ENCODE data around the gene PGAP3.

The PGAP3 gene

GRCh38 chr17:39647256-39647655 lies 40.6 kb downstream of the PGAP3 start:
- H3K4me3 Mint-ChIP-seq: no peak overlapping the region
- peaks cover 71% of the 10 kb centered on the region for H3K4me1 Mint-ChIP-seq
- H3K36me3 Mint-ChIP-seq (ENCODE audit: low read depth): peaks cover 4% of the 10 kb centered on the region
- no peak for DNase-seq
- no peak overlapping the region for H3K27ac Mint-ChIP-seq
- TF ChIP-seq CTCF (IDR thresholded peaks at IDR 0.05): no peak
- H3K9me3 Mint-ChIP-seq: no peaks in the 10 kb centered on the region
- peaks cover 7% of the 10 kb centered on the region for H3K27me3 Mint-ChIP-seq (ENCODE audit: low read depth, poor library complexity)

GRCh38 chr17:39643271-39643670 lies 44.6 kb downstream of the PGAP3 start:
- no peak for TF ChIP-seq CTCF (IDR thresholded peaks at IDR 0.05)
- H3K27me3 Mint-ChIP-seq (ENCODE audit: low read depth, poor library complexity): peaks cover 4% of the 10 kb centered on the region

GRCh38 chr17:39642291-39643074 lies 45.4 kb downstream of the PGAP3 start:
- DNase-seq: no peak
- no peak for TF ChIP-seq CTCF (IDR thresholded peaks at IDR 0.05)
- no peaks in the 10 kb centered on the region for H3K36me3 Mint-ChIP-seq (ENCODE audit: low read depth)
- no peak overlapping the region for H3K4me3 Mint-ChIP-seq
- H3K27me3 Mint-ChIP-seq (ENCODE audit: low read depth, poor library complexity): peaks cover 4% of the 10 kb centered on the region
- no peak overlapping the region for H3K27ac Mint-ChIP-seq
- H3K9me3 Mint-ChIP-seq: no peaks in the 10 kb centered on the region
- H3K4me1 Mint-ChIP-seq: peaks cover 82% of the 10 kb centered on the region

More at GRCh38 chr17:39643271-39643670, 44.6 kb downstream of the PGAP3 start:
- Mint-ChIP-seq H3K27ac (no peak overlapping the region), H3K4me1 (peaks cover 74% of the 10 kb centered on the region), H3K4me3 (no peak overlapping the region), H3K9me3 (no peaks in the 10 kb centered on the region), H3K36me3 (ENCODE audit: low read depth) (no peaks in the 10 kb centered on the region)
- no peak for DNase-seq

- no peak for DNase-seq
- peaks cover 83% of the 10 kb centered on the region for H3K4me1 Mint-ChIP-seq
- no peaks in the 10 kb centered on the region for H3K36me3 Mint-ChIP-seq (ENCODE audit: low read depth)
- no peak for TF ChIP-seq CTCF (IDR thresholded peaks at IDR 0.05)
- no peak overlapping the region for H3K4me3 Mint-ChIP-seq
- H3K27ac Mint-ChIP-seq: no peak overlapping the region
- no peaks in the 10 kb centered on the region for H3K9me3 Mint-ChIP-seq
- H3K27me3 Mint-ChIP-seq (ENCODE audit: low read depth, poor library complexity): peaks cover 4% of the 10 kb centered on the region
Observed at GRCh38 chr17:39641883-39642282, 46.0 kb downstream of the PGAP3 start.

- H3K4me1 Mint-ChIP-seq: peaks cover 90% of the 10 kb centered on the region
- H3K27ac Mint-ChIP-seq: no peak overlapping the region
- no peak for DNase-seq
- no peaks in the 10 kb centered on the region for H3K9me3 Mint-ChIP-seq
- peaks cover 4% of the 10 kb centered on the region for H3K27me3 Mint-ChIP-seq (ENCODE audit: low read depth, poor library complexity)
- H3K36me3 Mint-ChIP-seq (ENCODE audit: low read depth): no peaks in the 10 kb centered on the region
- no peak for TF ChIP-seq CTCF (IDR thresholded peaks at IDR 0.05)
- H3K4me3 Mint-ChIP-seq: no peak overlapping the region
Observed at GRCh38 chr17:39641097-39641496, 46.8 kb downstream of the PGAP3 start.

- H3K36me3 Mint-ChIP-seq (ENCODE audit: low read depth): no peaks in the 10 kb centered on the region
- peaks cover 4% of the 10 kb centered on the region for H3K27me3 Mint-ChIP-seq (ENCODE audit: low read depth, poor library complexity)
- no peak for TF ChIP-seq CTCF (IDR thresholded peaks at IDR 0.05)
- peaks cover 92% of the 10 kb centered on the region for H3K4me1 Mint-ChIP-seq
- no peaks in the 10 kb centered on the region for H3K9me3 Mint-ChIP-seq
- no peak for DNase-seq
- no peak overlapping the region for H3K4me3 Mint-ChIP-seq
- no peak overlapping the region for H3K27ac Mint-ChIP-seq
Observed at GRCh38 chr17:39640591-39641031, 47.2 kb downstream of the PGAP3 start.

Data from nephron progenitor cell (in vitro differentiated cells).